Activated CD8-positive, alpha-beta T cell treated with anti-CD3 and anti-CD28 coated beads for 36 hours (primary cell): ENCODE measurements around the gene ACOX2. TPM values are rescaled to one million over a fixed set of nuclear protein-coding genes. Genes with fewer than 3 reads are reported as not detected.

ENCODE experiments used
- ATAC-seq: fragments of 200-7000 bp; cut with Tn5 transposase; one replicate; pipeline ENCODE4 v1.10.0; 2021; ENCODE audit warnings: mild to moderate bottlenecking, moderate library complexity
- CTCF ChIA-PET: fragments of 350-600 bp; sonication (Branson Sonifier 250); formaldehyde crosslinking; loops from one replicate; lab custom pipeline; 2021; ENCODE audit warnings: antibody characterized with exemption; lab: Charles Lee
- POLR2A ChIA-PET: fragments of 350-600 bp; sonication (Branson Sonifier 250); formaldehyde crosslinking; loops from one replicate; lab custom pipeline; 2021; ENCODE audit warnings: antibody characterized with exemption; lab: Charles Lee
- DNase-seq: peaks from one replicate; pipeline ENCODE4 v3.0.0-alpha.2; 2020
- H3K27ac Mint-ChIP-seq: one replicate; pipeline ENCODE4 v1.8.0; 2021; ENCODE audit warnings: mild to moderate bottlenecking, mixed read lengths
- H3K27me3 Mint-ChIP-seq: one replicate; pipeline ENCODE4 v1.8.0; 2021; ENCODE audit warnings: mixed read lengths
- H3K36me3 Mint-ChIP-seq: one replicate; pipeline ENCODE4 v1.8.0; 2021; ENCODE audit warnings: low read depth, mixed read lengths
- H3K4me1 Mint-ChIP-seq: one replicate; pipeline ENCODE4 v1.8.0; 2021; ENCODE audit warnings: low read depth, mixed read lengths
- H3K4me3 Mint-ChIP-seq: one replicate; pipeline ENCODE4 v1.8.0; 2021; ENCODE audit warnings: mild to moderate bottlenecking, moderate library complexity, mixed read lengths
- H3K9me3 Mint-ChIP-seq: one replicate; pipeline ENCODE4 v1.8.0; 2021; ENCODE audit warnings: mixed read lengths
- CTCF ChIP-seq: fragments of 200-600 bp; IDR thresholded peaks from one replicate; pipeline ENCODE4 v1.8.0; 2022; ENCODE audit warnings: antibody characterized with exemption, mild to moderate bottlenecking
- intact Hi-C: fragments of 100-400 bp; cut with micrococcal nuclease; formaldehyde crosslinking; loops from one replicate; pipeline ENCODE4 v1.10.0; 2022
- total RNA-seq, 2 experiments: library from RNA; stranded (reverse); gene quantifications; one replicate each; pipeline ENCODE4 v1.2.3, GENCODE V29; 2021

ACOX2 gene
- total RNA-seq, 2 experiments from 2014 or later, result not detected

GRCh38 chr3:58581328-58582091, 44.5 kb upstream of the ACOX2 start:
- no peak for DNase-seq
- Mint-ChIP-seq H3K9me3 (no peaks in the 10 kb centered on the region), H3K36me3 (no peaks in the 10 kb centered on the region), H3K4me1 (peaks cover 13% of the 10 kb centered on the region), H3K4me3 (no peak overlapping the region), H3K27ac (no peak overlapping the region), H3K27me3 (peaks cover 27% of the 10 kb centered on the region)
- POLR2A ChIA-PET, result no interaction called here
- intact Hi-C loops, result no loop called here
- no peak for ATAC-seq
- CTCF ChIA-PET, result interaction anchor here (1.6 kb wide), 1 partner anchor 12 kb away, joined by 6 read pairs; no protein-coding TSS in a partner anchor
- TF ChIP-seq CTCF, result no peak

- ChIA-PET POLR2A (no interaction called here), CTCF (no interaction called here)
Observed at GRCh38 chr3:58580826-58581327, 43.9 kb upstream of the ACOX2 start.

GRCh38 chr3:58578873-58579272, 41.9 kb upstream of the ACOX2 start:
- Mint-ChIP-seq H3K36me3 (no peaks in the 10 kb centered on the region), H3K9me3 (no peaks in the 10 kb centered on the region), H3K4me3 (no peak overlapping the region), H3K27ac (no peak overlapping the region), H3K4me1 (no peaks in the 10 kb centered on the region), H3K27me3 (peaks cover 4% of the 10 kb centered on the region)
- ChIA-PET CTCF (no interaction called here), POLR2A (no interaction called here)
- DNase-seq (no peak), ATAC-seq (no peak)
- intact Hi-C loops, result no loop called here
- TF ChIP-seq CTCF, result no peak

More at GRCh38 chr3:58580826-58581327, 43.9 kb upstream of the ACOX2 start:
- no peak overlapping the region for H3K27ac Mint-ChIP-seq
- no peaks in the 10 kb centered on the region for H3K9me3 Mint-ChIP-seq
- H3K27me3 Mint-ChIP-seq, result peaks cover 20% of the 10 kb centered on the region
- no peaks in the 10 kb centered on the region for H3K36me3 Mint-ChIP-seq
- no peak for DNase-seq
- ATAC-seq, result no peak
- intact Hi-C loops, result no loop called here
- H3K4me1 Mint-ChIP-seq, result peaks cover 9% of the 10 kb centered on the region
- no peak for TF ChIP-seq CTCF
- H3K4me3 Mint-ChIP-seq, result no peak overlapping the region

GRCh38 chr3:58577269-58577821, 40.4 kb upstream of the ACOX2 start, which contains the start of gene FAM107A:
FAM107A (minus strand) TSS chr3:58577391; CDS start chr3:58569860, 7,531 bp downstream.
- no peak for TF ChIP-seq CTCF
- no peaks in the 10 kb centered on the region for H3K4me1 Mint-ChIP-seq
- ATAC-seq (no peak), DNase-seq (no peak)
- H3K9me3 Mint-ChIP-seq, result no peaks in the 10 kb centered on the region
- H3K36me3 Mint-ChIP-seq, result no peaks in the 10 kb centered on the region
- intact Hi-C loops, result no loop called here
- H3K27me3 Mint-ChIP-seq, result peaks cover under 1% of the 10 kb centered on the region
- H3K4me3 Mint-ChIP-seq, result no peak within 1 kb of the TSS
- POLR2A ChIA-PET, result no interaction called here
- H3K27ac Mint-ChIP-seq, result no peak within 1 kb of the TSS
- CTCF ChIA-PET, result interaction anchor here (1.2 kb wide), 1 partner anchor 9 kb away, joined by 7 read pairs; no protein-coding TSS in a partner anchor

GRCh38 chr3:58576716-58577115, 39.7 kb upstream of the ACOX2 start:
- no peaks in the 10 kb centered on the region for H3K36me3 Mint-ChIP-seq
- H3K4me3 Mint-ChIP-seq, result no peak overlapping the region
- H3K27me3 Mint-ChIP-seq, result no peaks in the 10 kb centered on the region
- ATAC-seq (no peak), DNase-seq (no peak)
- POLR2A ChIA-PET, result no interaction called here
- H3K9me3 Mint-ChIP-seq, result no peaks in the 10 kb centered on the region
- TF ChIP-seq CTCF, result no peak
- intact Hi-C loops, result no loop called here
- H3K27ac Mint-ChIP-seq, result no peak overlapping the region
- H3K4me1 Mint-ChIP-seq, result no peaks in the 10 kb centered on the region
- CTCF ChIA-PET, result interaction anchor here (0.7 to 1.7 kb wide), 3 partner anchors 8 to 217 kb away, joined by 3 to 7 read pairs (median 3); no protein-coding TSS in a partner anchor
